Measurements from ENCODE around the gene PDPK1.

PDPK1 gene

DNA sequence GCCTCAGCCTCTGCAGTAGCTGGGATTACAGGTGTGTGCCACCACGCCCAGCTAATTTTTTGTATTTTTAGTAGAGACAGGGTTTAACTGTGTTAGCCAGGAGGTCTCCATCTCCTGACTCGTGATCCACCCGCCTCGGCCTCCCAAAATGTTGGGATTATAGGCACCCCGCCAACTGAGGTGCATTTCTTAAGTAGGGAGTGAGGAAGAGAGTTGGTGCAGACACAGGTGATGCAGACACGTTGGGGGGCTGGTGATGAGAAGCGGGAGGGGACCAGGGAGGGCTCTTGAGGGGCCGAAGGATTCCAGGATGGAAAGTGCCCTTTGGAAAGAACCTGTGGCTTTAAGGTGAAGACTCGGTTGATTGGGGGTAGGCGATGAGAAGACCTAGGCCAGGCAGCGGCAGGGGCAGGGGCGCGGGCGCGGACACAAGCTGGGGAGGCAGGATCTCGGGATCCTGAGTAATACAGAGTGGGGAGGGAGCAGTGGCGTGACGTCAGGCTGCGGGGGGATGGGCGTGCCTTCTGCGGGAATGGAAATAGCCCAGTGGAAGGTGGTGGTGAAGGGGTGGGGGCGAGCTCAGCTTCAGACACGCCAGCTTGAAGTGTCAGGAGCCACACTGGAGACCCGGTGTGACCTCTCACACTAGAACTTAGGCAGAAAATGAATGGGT, 26.6 kb upstream of the PDPK1 start:
- TF ChIP-seq, protein P1, sequence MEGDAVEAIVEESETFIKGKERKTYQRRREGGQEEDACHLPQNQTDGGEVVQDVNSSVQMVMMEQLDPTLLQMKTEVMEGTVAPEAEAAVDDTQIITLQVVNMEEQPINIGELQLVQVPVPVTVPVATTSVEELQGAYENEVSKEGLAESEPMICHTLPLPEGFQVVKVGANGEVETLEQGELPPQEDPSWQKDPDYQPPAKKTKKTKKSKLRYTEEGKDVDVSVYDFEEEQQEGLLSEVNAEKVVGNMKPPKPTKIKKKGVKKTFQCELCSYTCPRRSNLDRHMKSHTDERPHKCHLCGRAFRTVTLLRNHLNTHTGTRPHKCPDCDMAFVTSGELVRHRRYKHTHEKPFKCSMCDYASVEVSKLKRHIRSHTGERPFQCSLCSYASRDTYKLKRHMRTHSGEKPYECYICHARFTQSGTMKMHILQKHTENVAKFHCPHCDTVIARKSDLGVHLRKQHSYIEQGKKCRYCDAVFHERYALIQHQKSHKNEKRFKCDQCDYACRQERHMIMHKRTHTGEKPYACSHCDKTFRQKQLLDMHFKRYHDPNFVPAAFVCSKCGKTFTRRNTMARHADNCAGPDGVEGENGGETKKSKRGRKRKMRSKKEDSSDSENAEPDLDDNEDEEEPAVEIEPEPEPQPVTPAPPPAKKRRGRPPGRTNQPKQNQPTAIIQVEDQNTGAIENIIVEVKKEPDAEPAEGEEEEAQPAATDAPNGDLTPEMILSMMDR (IDR thresholded peaks at IDR 0.05; ENCODE audit: unreplicated experiment in 3 of 3): no peak
- Mint-ChIP-seq H3K27ac (peak overlapping the region; percentile 97 to 99 (median 98)), H3K36me3 (ENCODE audit: low read depth) (peaks cover 3% of the 10 kb centered on the region), H3K27me3 (ENCODE audit: low read depth) (no peaks in the 10 kb centered on the region), H3K9me3 (no peaks in the 10 kb centered on the region), H3K4me3 (peak overlapping the region; percentile 47 to 89 (median 89)), H3K4me1 (peaks cover 42% of the 10 kb centered on the region)

DNA sequence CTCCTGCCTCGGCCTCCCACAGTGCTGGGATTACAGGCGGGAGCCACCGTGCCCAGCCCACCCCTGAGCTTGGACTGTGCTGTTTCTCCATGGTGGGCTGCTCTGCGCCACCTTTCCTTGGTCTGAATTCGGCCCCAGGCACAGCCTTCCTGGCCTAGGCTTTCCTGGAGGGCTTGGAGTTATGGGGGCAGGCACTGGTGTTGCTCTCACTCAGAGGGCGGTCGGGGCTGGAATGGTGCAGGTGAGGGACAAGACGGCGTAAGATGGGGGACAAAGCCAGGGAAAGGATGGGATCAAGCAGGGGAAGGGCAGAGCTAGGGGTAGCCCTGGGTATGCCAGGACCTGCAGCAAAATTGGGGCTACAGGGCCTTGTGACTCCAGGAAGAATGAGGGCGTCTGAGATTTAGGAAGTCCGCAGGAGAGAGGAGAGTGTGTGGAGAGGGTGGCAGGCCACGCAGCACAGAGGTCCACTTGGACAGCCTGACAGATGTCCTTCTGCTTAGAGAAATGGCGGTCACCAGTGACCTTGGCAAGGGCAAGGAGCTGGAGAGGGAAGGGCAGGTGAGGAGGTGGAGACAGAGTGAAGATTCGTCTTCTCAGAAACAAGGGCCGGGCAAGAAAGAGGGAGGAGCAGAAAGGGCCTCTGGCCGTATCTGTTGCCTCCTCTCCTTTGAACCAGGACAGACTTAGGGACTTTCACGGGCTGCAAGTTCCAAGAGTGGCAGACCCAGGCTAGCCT, 25.7 kb upstream of the PDPK1 start:
- TF ChIP-seq, protein P1 (IDR thresholded peaks at IDR 0.05; ENCODE audit: unreplicated experiment in 3 of 3): no peak
- Mint-ChIP-seq H3K9me3 (no peaks in the 10 kb centered on the region), H3K36me3 (ENCODE audit: low read depth) (peaks cover 8% of the 10 kb centered on the region), H3K27ac (peak overlapping the region; percentile 97 to 99 (median 98)), H3K4me3 (peak overlapping the region; percentile 86 to 89 (median 89)), H3K4me1 (peaks cover 51% of the 10 kb centered on the region), H3K27me3 (ENCODE audit: low read depth) (no peaks in the 10 kb centered on the region)

DNA sequence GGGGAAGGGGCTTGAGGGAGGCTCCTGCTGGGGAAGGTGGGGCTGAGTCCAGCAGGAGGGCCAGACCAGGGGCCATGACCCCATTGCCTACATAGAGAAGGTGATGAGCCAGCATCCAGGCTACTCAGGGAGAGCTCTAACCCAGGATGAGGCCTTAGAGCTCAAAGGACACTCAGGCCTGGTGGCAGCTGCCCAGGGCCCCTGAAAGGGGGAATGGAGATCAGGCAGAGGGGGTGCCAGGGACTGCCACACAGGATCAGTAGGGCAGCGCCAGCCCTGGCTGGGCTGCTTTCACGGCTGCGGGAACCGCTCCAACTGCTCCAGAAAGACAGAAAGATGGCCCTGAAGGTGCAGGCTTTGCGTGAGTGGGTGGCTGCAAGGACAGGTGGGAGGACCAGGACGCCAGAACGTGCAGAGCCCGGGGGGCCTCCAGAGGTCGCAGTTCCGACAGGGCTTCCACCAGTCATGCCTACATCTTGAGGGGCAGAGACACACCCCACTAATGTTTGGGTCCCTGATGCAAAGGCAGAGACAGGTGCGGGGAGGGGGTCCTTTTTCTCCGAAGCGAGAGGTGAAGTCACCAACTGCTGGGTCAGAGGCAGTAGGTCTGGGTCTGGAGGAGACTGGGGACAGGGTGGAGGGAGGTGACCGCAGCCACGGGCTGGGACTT, 25.0 kb upstream of the PDPK1 start:
- Mint-ChIP-seq H3K9me3 (no peaks in the 10 kb centered on the region), H3K4me3 (peak overlapping the region; percentile 86 to 89 (median 89)), H3K36me3 (ENCODE audit: low read depth) (peaks cover 8% of the 10 kb centered on the region), H3K27ac (peak overlapping the region; percentile 97 to 99 (median 98)), H3K4me1 (peaks cover 56% of the 10 kb centered on the region), H3K27me3 (ENCODE audit: low read depth) (peaks cover 3% of the 10 kb centered on the region)
- TF ChIP-seq, protein P1 (IDR thresholded peaks at IDR 0.05; ENCODE audit: unreplicated experiment in 3 of 3): no peak

DNA sequence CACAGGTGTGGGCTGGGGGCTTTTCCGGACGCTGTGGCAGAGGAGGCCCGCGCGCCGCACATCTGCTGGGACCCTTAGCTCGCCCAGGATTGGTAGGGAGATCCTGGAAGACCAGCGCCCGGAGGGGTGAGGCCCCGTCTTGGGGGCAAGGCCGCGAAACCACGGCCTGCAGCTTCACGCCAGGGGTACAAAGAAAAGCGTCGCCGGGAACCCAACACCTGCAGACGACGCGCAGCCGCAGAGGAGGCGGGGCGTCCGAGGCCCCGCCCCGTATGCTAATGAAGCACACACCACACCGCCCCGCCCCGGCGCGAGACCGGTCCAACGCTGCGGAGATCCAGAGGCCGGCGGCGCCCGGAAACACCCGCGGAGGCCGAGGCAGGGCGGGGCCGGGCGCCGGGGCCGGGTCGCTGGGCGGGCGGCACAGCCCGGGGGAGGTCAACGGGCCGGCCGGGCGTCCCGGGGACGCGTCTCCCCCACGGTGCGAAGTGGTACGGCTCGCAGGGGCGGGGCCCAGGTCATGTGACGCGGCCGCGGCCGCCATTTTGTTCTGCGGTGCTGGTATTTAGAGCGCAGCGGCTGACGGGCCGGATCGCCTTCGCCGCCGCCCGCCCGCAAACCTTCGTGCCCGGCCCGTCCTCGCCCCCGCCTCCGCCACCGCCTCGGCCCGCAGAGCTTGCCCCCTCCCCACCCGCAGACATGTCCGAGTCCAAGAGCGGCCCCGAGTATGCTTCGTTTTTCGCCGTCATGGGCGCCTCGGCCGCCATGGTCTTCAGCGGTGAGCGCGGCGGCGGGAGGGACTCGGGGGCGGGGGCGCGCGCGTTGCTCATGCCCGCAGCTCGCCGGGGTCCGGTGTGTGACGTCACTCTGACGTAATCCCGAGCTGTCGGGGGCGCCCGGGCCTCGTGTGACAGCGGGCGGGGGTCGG, 24.2 kb upstream of the PDPK1 start, which contains the start of gene ATP6V0C:
Gene ATP6V0C, plus strand, starts transcription at position 548 of the 928 bp plus-strand sequence. Its CDS starts 152 bp downstream, at position 700.
- TF ChIP-seq, protein P1 (IDR thresholded peaks at IDR 0.05; ENCODE audit: unreplicated experiment in 3 of 3): no peak
- Mint-ChIP-seq H3K27me3 (ENCODE audit: low read depth) (peaks cover 3% of the 10 kb centered on the region), H3K9me3 (no peaks in the 10 kb centered on the region), H3K4me3 (peak within 1 kb of the TSS; percentile 90 to 95 (median 94)), H3K36me3 (ENCODE audit: low read depth) (peaks cover 6% of the 10 kb centered on the region), H3K4me1 (peaks cover 56% of the 10 kb centered on the region), H3K27ac (peak within 1 kb of the TSS; percentile 97 to 99 (median 98))

Data from nephron (organoid).